BE2C (cell line): ENCODE results near the gene PRAC1.

ENCODE experiments used
- DNase-seq: peaks from one replicate; pipeline ENCODE4 v3.0.0-alpha.2; 2020
- H3K27me3 ChIP-seq: fragments of 250-450 bp; sonication (Bioruptor Pico); 2 replicates; pipeline ENCODE4 v1.5.1; 2020; ENCODE audit warnings: mild to moderate bottlenecking
- H3K36me3 ChIP-seq: fragments of 250-450 bp; sonication (Bioruptor Pico); 2 replicates; pipeline ENCODE4 v1.5.1; 2020; ENCODE audit warnings: mild to moderate bottlenecking
- H3K4me1 ChIP-seq: fragments of 250-450 bp; sonication (Bioruptor Pico); 2 replicates; pipeline ENCODE4 v1.5.1; 2020
- H3K4me3 ChIP-seq: 2 replicates; pipeline ENCODE4 v1.5.1; 2011; ENCODE audit warnings: low read depth, low read length
- H3K9me3 ChIP-seq: fragments of 250-450 bp; sonication (Bioruptor Pico); 2 replicates; pipeline ENCODE4 v1.5.1; 2020
- TF ChIP-seq, protein P1 (sequence below): IDR thresholded peaks from 2 replicates; pipeline ENCODE4 v1.5.1; 2012; ENCODE audit warnings: mild to moderate bottlenecking, low read depth, low read length

PRAC1 gene

DNA sequence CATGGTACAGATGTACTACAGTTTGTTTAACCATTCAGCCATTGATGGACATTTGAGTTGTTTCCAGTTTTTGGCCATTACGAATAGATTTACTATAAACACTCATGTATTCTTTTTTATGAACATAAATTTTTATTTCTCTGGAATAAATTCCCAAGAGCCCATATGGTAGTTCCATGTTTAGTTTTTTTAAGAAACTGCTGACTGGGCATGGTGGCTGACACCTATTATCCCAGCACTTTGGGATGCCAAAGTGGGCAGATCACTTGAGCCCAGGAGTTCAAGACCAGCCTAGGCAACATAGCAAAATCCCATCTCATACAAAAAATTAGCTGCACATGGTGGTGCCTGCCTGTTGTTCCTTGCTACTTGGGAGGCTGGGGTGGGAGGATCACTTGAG is 30.3 kb downstream of the PRAC1 start:
- H3K4me1 ChIP-seq = no peaks in the 10 kb centered on the region
- H3K4me3 ChIP-seq = no peak overlapping the region
- H3K9me3 ChIP-seq = no peaks in the 10 kb centered on the region
- TF ChIP-seq, protein P1, sequence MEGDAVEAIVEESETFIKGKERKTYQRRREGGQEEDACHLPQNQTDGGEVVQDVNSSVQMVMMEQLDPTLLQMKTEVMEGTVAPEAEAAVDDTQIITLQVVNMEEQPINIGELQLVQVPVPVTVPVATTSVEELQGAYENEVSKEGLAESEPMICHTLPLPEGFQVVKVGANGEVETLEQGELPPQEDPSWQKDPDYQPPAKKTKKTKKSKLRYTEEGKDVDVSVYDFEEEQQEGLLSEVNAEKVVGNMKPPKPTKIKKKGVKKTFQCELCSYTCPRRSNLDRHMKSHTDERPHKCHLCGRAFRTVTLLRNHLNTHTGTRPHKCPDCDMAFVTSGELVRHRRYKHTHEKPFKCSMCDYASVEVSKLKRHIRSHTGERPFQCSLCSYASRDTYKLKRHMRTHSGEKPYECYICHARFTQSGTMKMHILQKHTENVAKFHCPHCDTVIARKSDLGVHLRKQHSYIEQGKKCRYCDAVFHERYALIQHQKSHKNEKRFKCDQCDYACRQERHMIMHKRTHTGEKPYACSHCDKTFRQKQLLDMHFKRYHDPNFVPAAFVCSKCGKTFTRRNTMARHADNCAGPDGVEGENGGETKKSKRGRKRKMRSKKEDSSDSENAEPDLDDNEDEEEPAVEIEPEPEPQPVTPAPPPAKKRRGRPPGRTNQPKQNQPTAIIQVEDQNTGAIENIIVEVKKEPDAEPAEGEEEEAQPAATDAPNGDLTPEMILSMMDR = no peak
- DNase-seq = no peak
- H3K27me3 ChIP-seq = peaks cover 43% of the 10 kb centered on the region
- no peaks in the 10 kb centered on the region for H3K36me3 ChIP-seq

DNA sequence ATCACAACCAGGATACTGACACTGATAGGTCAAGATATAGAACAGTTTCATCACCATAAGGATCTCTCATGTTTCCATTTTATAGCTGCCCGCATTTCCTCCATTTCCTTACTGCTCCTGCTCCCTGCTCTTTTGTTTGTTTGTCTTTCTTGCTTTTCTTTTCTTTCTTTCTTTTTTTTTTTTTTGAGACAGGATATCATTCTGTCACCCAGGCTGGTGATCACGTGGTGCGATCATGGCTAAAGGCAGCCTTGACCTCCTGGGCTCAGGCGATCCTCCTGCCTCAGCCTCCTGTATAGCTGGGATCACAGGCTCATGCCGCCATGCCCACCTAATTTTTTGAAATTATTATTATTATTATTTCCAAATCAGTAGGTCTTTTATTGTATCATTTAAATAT is 31.7 kb downstream of the PRAC1 start:
- Histone ChIP-seq H3K4me3 (no peak overlapping the region), H3K4me1 (no peaks in the 10 kb centered on the region), H3K27me3 (peaks cover 44% of the 10 kb centered on the region), H3K36me3 (no peaks in the 10 kb centered on the region), H3K9me3 (no peaks in the 10 kb centered on the region)
- TF ChIP-seq, protein P1 = no peak
- no peak for DNase-seq

DNA sequence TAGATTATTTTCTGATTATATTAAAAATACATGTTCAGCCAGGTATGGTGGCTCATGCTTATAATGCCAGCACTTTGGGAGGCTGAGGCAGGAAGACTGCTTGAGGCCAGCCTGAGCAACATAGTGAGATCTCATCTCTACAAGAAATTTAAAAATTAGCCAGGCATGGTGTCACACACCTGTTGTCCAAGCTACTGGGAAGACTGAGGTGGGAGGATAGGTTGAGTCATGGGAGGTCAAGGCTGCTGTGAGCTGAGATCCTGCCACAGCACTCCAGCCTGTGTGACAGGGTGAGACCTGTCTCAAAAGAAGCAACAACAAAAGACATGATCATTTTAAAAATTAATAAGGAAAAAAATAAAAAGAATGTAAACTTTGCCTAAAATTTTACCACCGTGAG is 40.7 kb downstream of the PRAC1 start:
- Histone ChIP-seq H3K36me3 (no peaks in the 10 kb centered on the region), H3K27me3 (peaks cover 60% of the 10 kb centered on the region)
- TF ChIP-seq, protein P1 = no peak

DNA sequence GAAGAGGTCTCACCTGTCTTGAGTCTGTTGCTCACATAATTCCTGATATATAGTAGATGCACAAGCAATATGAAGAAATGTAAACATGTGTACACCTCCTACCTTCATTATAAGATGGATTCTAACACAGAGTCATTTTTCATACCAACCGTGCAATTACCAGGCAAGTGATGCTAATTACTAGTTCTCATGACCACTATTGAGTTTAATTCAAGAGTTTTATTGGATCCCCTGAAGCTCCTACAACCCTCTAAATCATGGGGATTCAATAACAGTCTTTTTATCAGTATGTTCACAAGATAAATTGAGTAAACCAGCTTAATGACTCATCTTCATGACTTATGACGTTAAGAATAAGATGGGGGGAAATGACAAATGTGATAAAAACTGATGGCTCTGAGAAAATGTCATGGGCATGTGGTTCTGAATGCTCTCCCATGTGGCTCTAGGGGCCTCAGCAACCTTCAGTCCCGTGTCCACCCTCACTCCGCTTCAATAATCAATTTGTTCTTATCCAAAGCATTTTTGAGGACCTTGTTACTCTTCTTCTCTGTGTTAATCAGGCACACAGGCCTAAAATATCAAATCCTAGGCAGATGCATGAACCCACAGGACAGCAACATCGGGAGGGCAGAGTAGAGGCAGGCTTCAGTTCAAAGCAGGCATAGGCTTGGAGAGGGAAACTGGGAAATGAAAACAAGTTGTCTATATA is 42.8 kb downstream of the PRAC1 start:
- H3K9me3 ChIP-seq = no peaks in the 10 kb centered on the region; the same call in 1 of the 2 replicates
- TF ChIP-seq, protein P1 = no peak
- no peaks in the 10 kb centered on the region for H3K4me1 ChIP-seq
- DNase-seq = no peak
- no peaks in the 10 kb centered on the region for H3K36me3 ChIP-seq
- no peak overlapping the region for H3K4me3 ChIP-seq
- peaks cover 48% of the 10 kb centered on the region for H3K27me3 ChIP-seq

More for the DNA sequence above, 40.7 kb downstream of the PRAC1 start:
- no peak overlapping the region for H3K4me3 ChIP-seq
- no peak for DNase-seq
- no peaks in the 10 kb centered on the region for H3K4me1 ChIP-seq
- no peaks in the 10 kb centered on the region; the same call in 1 of the 2 replicates for H3K9me3 ChIP-seq

DNA sequence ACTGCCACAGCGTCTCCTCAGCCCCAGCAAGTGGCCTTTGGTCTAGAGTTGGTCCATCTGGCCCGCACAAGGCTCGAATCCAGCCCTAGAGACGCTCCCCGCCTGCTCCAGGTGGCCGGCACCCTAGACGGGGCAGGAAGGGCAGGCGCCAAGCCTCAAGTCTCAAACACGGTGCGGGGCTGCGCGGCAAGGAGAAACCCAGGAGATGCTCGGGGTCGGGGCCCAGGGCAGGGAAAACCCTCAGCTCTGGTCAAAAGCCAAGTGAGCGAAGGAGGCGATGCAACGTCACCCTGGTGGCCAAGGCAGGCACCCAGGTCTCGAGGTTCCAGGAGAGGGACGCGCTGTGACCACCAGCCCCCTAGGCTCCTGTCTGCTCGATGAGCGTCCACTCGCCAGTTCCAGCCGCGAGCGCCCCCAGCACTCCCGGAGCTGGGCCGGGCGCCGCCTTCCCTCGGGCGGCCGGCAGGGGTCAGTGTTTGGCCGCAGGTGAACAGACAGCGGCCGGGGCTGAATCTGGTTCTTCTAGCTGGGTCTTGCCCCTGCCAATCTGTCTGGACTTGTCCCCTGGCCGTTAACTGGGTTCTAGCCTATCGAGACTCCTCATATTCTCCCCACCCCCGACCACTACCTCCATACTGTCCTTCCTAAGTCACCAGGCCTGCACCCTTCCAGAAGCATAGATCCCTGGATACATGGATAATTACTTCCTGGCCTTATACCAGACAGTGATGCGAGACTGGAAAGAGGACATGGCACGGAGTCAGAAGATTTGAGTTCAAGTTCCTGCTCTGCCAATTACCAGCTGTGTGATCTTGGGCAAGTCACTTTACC is 44.0 kb downstream of the PRAC1 start:
- Histone ChIP-seq H3K9me3 (no peaks in the 10 kb centered on the region; the same call in 1 of the 2 replicates), H3K4me1 (no peaks in the 10 kb centered on the region), H3K27me3 (peaks cover 48% of the 10 kb centered on the region), H3K4me3 (no peak overlapping the region), H3K36me3 (no peaks in the 10 kb centered on the region)
- TF ChIP-seq, protein P1 = peak; percentile 84
- peak; percentile 76 for DNase-seq

DNA sequence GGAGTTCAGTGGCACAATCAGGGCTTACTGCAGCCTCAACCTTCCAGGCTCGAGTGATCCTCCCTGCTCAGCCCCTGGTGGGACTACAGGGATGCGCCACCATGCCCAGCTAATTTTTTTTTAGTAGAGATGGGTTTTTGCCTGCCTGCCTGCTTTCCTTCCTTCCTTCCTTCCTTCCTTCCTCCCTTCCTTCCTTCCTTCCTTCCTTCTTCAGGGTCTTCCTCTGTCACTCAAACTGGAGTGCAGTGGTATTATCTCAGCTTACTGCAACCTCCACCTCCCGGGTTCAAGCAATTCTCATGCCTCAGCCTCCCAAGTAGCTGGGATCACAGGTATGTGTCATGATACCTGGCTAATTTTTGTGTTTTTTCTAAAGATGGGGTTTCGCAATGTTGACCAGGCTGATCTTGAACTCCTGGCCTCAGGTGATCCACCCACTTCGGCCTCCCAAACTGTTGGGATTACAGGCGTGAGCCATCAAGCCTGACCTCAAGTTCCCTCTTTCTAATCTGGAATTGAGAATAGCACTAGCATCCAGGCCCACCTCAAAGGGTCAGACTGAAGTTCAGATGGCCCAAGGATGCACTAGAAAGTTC is 45.3 kb downstream of the PRAC1 start:
- H3K9me3 ChIP-seq = no peaks in the 10 kb centered on the region
- peaks cover 42% of the 10 kb centered on the region for H3K27me3 ChIP-seq
- no peaks in the 10 kb centered on the region for H3K36me3 ChIP-seq

More for the DNA sequence above, 45.3 kb downstream of the PRAC1 start:
- DNase-seq = no peak
- TF ChIP-seq, protein P1 = no peak
- Histone ChIP-seq H3K4me3 (no peak overlapping the region), H3K4me1 (no peaks in the 10 kb centered on the region)
